Globus pallidus (tissue), 1 donor: ENCODE data around the gene VPS13C.
A peak's percentile ranks its signal among the peaks of the same experiment; 100 is the strongest.
"Not testable (repeated sequence)": the region's sequence is repeated elsewhere in the genome, so short reads cannot be mapped to it uniquely, and the experiment has no call there.

Experiments
- DNase-seq: peaks from one replicate; pipeline ENCODE4 v3.0.0-alpha.2; 2015; ENCODE audit warnings: low spot score

VPS13C gene

DNA sequence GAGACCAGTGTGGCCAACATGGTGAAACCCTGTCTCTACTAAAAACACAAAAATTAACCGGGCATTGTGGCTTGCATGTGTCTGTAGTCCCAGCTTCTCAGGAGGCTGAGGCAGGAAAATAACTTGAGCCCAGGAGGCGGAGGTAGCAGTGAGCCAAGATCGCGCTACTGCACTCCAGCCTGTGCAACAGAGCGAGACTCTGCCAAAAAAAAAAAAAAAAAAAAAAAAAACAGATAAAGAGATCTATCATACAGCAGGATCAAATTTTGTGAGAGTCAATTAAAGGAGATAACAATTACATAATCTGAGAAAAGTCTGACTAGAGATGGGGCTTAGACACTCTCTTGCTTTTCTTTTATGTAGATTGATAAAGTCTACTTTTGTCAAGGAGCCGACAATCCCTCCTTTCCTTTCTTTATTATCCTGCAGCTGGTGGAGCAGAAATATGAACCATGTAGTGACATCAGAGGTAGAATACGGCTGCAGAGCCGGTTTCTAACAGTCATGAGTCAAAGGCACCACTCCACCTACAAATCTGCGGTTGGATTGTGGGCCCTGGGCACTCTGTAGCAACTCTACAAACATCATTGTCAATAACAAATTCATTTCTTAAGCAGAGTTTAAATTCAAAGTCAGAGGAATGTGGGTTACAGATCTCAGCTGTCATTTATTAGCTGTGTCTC lies 15.5 kb upstream of the VPS13C start:
- DNase-seq = no peak

- DNase-seq = peak; percentile 63
Observed at GRCh38 chr15:62071711-62072308, 11.6 kb upstream of the VPS13C start.

DNA sequence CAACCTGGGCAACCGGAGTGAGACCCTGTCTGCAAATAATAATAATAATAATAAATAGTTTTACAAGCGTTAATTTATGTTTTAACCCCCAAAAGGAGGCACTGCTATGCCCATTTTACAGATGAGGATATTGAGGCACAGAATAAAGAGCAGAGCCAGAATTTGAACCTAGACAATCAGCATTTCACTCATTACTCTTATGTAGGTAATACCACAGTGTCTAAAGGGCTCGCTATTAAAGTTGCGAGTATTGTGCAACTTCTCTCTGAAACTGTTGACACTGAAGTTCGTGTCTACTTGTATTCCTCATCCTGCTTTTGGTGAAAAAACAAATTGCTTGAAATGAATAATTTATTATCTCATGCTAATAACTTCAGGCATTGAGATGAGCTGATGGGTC lies 9.3 kb upstream of the VPS13C start:
- no peak for DNase-seq

GRCh38 chr15:62068810-62069167 lies 8.5 kb upstream of the VPS13C start:
- DNase-seq = no peak

DNA sequence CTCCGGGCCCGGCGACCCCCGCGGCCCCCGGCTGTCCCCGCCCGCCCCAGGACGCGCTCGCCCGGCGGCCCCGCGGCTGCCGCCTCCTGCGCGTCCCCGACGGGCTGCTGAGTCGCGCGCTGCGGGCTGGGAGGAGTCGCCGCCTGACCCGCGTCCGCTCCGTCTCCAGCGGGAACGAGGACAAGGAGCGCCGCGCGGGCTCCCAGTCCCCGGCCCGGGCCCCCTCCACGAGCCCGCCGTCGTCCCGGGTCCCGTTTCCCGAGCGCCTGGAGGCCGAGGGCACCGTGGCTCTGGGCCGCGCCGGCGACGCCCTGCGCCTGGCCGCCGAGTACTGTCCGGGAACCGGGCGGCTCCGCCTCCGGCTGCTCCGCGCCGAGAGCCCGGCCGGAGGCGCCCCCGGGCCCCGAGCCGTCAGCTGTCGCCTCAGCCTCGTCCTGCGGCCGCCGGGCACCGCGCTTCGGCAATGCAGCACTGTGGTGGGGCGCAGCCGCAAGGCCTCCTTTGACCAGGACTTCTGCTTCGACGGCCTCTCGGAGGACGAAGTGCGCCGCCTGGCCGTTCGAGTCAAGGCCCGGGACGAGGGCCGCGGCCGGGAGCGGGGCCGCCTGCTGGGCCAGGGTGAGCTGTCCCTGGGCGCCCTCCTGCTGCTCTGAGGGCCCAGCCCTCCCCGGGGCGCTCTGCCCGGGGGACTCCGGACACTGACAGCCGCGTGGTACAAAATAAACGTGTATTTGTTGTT lies 8.0 kb upstream of the VPS13C start:
- no peak for DNase-seq

- DNase-seq = no peak
Observed at GRCh38 chr15:62067448-62068044, 7.3 kb upstream of the VPS13C start.

- DNase-seq = no peak
Observed at GRCh38 chr15:62066663-62067447, 6.6 kb upstream of the VPS13C start, which contains the start of gene C2CD4A. Gene C2CD4A, plus strand, starts transcription at chr15:62066977. Its CDS starts 637 bp downstream, at chr15:62067614.

GRCh38 chr15:62063825-62064635 lies 3.8 kb upstream of the VPS13C start:
- no peak for DNase-seq

GRCh38 chr15:62060896-62061280 lies 641 bp upstream of the VPS13C start:
- DNase-seq = no peak

DNA sequence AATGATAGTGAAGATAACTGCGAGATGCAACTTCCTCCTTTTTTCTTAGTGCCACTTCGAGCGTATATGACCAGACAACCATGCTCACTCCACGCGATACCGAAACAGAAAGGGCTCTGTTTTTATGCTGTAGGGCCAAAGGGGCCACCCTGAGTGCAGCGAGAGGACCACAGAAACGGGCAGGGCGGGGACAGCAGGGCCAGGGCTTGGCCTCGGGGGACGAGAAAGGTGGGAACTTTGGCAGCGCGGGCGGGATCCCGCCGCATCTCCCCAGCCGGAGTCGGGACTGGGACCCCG lies 483 bp downstream of the VPS13C start:
- DNase-seq = peak; percentile 62

- no peak for DNase-seq
Observed at GRCh38 chr15:62059108-62059815, 985 bp downstream of the VPS13C start.

GRCh38 chr15:62058327-62059028 lies 1.8 kb downstream of the VPS13C start:
- no peak for DNase-seq

- no peak for DNase-seq
Observed at GRCh38 chr15:62057341-62057980, 2.8 kb downstream of the VPS13C start.

- DNase-seq = no peak
Observed at GRCh38 chr15:62054979-62055378, 5.3 kb downstream of the VPS13C start.

DNA sequence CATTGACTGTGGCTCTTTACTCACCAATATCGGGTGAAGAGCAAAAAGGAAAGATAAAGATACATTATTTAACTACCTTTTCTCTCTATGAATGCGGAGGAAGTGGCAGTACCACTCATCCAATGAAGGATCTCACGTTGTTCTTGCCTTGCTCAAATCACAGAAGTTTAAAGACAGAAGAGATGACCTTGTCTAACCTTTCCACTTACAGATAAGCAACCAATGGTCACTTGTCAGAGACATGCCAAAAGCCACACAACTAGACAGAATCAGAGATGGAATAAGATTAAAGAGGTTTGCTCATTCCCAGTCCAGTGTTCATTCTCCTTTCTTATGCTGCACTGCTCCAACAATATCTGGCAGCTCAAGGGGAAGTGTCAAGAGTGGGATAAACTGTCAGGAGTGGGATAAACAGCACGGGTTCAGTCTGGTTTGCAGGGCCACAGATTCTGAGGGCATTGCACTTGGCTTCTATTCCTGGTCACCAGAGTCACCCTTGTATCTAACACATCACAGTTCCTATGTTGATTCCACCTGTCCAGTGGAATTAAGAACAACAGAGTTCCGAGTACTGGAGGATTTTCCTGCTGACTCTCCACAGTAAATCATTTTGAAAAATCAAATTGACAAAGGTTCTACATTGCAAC lies 6.7 kb downstream of the VPS13C start:
- DNase-seq = no peak

- DNase-seq = no peak
Observed at GRCh38 chr15:62052713-62053112, 7.5 kb downstream of the VPS13C start.

DNA sequence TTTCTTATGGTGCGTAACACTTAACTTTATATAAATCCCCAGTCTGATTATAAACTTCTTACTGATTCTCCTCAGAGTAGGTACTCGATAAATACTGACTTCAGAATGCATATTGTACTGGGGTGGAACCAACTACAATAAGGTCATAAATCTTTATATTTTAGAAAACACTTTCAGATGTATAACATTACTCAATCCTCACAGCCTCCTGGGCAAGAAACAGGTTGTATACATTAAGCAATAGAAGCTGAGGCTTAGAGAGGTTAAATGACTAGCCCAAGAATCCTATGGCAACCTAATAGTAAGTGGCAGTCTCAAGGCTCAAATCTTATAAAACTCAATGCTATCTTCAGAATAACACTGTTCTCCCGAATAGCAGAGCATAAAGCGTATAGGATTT lies 9.1 kb downstream of the VPS13C start:
- no peak for DNase-seq

DNA sequence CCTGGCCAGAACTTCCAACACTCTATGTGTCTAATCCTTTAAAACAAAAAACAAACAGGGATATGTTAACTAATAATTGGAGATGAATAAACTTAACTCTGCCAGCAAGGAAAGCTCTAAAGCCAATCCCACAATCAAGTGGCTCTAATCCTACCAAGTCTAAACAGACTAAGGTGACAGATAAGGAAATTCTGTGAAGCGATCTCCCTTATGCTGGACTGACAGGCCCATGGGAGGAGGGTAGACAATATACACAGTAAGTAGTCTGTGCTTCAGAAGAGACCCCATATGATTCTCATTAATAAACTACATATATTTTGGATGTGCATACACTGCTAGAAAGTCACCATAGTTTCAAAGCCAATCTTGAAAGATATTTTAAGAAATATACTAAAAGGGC lies 10.1 kb downstream of the VPS13C start:
- DNase-seq = no peak

- not testable (repeated sequence) for DNase-seq
Observed at GRCh38 chr15:62048254-62048653, 12.0 kb downstream of the VPS13C start.
